Embryonic facial prominence (tissue), 1 donor: ENCODE data around the gene P2RX4.
"Not testable (repeated sequence)": the region's sequence is repeated elsewhere in the genome, so short reads cannot be mapped to it uniquely, and the experiment has no call there.

Source experiments
- DNase-seq: peaks from one replicate; pipeline ENCODE4 v3.0.0-alpha.2; 2016; ENCODE audit errors: extremely low spot score

Gene P2RX4

GRCh38 chr12:121274036-121274763 lies 64.3 kb downstream of the P2RX4 start:
- no peak for DNase-seq

DNA sequence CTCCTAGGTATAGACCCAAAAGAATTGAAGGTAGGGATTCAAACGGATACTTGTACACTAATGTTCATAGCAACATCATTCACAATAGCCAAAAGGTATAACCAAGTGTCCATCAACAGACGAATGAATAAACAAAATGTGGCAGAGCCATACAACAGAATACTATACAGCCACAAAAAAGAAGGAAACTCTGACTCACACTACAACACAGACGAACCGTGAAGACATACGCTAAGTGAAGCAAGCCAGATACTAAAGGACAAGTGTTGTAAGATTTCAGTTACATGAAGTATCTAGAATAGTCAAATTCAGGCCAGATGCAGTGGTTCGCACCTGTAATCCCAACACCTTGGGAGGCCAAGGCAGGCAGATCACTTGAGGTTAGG lies 67.4 kb downstream of the P2RX4 start:
- no peak for DNase-seq

- no peak for DNase-seq
Observed at GRCh38 chr12:121278169-121279070, 68.5 kb downstream of the P2RX4 start.

DNA sequence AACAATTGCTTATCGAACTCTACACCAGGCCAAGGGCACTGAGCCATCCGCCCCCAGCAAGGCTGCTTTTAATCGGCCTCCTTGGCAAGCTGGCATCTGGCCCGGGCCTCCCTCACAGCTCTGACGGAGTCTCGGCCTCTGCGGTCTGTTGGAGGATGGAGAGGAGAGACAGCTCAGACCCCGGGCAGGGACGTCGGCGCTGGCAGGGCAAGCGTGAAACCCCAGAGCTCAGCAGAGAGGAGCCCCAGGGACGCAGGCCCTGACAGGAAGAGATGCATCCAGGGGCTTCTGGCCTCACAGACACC lies 69.1 kb downstream of the P2RX4 start:
- no peak for DNase-seq

- no peak for DNase-seq
Observed at GRCh38 chr12:121279507-121279915, 69.6 kb downstream of the P2RX4 start.

DNA sequence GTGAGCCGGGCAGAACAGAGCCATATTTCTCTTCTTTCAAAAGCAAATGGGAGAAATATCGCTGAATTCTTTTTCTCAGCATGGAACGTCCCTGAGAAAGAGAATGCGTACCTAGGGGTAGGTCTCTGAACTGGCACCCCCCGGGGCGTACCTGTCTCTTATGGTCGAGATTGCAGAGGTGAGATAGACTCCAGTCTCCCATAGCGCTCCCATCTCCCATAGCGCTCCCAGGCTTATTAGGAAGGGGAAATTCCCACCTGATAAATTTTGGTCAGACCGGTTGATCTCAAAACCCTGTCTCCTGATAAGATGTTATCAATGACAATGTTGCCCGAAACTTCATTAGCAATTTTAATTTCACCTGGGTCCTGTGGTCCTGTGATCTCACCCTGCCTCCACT lies 70.6 kb downstream of the P2RX4 start:
- DNase-seq: not testable (repeated sequence)

DNA sequence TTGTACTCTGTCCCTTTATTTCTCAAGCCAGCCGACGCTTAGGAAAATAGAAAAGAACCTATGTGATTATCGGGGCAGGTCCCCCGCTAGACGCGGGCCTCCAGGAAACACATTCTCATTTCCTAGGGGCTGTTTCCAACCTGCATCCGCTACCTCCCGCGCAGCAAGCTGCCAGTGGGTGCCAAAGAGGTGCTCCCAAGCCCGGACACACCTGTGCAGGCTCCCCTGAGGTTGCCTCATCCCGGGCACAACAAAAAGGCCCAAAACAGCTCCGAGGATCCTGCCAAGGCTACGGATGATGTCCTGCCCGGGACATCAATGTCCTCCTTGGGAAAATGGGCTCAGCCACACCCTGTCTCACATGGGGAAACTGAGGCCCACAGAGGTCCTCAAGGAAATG lies 71.2 kb downstream of the P2RX4 start:
- DNase-seq: not testable (repeated sequence)

DNA sequence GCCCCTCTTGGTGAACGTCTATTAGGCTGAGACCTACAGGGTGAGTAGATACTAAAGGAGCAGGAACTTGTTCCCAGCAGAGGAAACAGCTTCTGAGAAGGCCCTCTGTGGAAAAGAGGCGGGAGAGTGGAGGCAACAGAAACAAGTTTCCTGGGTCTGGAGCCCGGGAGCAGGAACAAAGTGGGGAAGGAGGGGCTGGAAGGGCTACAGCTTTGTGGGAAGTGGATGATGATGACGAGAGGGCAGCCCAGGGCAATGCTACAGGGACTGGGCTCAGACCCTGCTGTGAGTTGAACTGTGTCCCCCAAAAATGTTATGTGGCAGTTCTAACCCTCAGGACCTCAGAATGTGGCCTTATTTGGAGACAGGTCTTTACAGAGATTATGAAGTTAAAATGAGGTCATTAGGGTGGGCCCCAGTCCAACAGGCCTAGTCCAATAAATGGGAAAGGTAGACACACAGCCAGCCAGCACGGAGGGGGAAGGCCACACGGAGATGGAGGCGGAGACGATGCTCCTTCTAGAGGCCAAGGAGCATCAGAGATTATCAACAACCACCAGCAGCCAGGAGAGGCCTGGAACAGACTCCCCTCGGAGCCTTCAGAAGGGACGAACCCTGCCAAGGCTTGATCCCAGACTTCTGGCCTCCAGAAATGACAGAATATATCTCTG lies 72.3 kb downstream of the P2RX4 start:
- no peak for DNase-seq

- DNase-seq: not testable (repeated sequence)
Observed at GRCh38 chr12:121282910-121283309, 73.0 kb downstream of the P2RX4 start.

- DNase-seq: no peak
Observed at GRCh38 chr12:121283388-121283787, 73.5 kb downstream of the P2RX4 start.
